GM19025 (cell line): ENCODE data around the gene C1orf74.

Experiments
- ATAC-seq: cut with Tn5 transposase; IDR thresholded peaks from one replicate; pipeline ENCODE4 v1.9.1; 2021; ENCODE audit warnings: mild to moderate bottlenecking, low read depth, moderate library complexity; ENCODE audit not compliant: unreplicated experiment

Gene C1orf74

GRCh38 chr1:209748620-209749019, 35.7 kb downstream of the C1orf74 start:
- ATAC-seq = no peak

- ATAC-seq = peak; percentile 67
Measured at GRCh38 chr1:209747580-209748262, 36.6 kb downstream of the C1orf74 start.

- ATAC-seq = no peak
Measured at GRCh38 chr1:209746451-209747165, 37.8 kb downstream of the C1orf74 start.

- no peak for ATAC-seq
Measured at GRCh38 chr1:209743145-209743482, 41.2 kb downstream of the C1orf74 start.

- no peak for ATAC-seq
Measured at GRCh38 chr1:209742409-209743144, 41.8 kb downstream of the C1orf74 start.

- no peak for ATAC-seq
Measured at GRCh38 chr1:209741889-209742288, 42.5 kb downstream of the C1orf74 start.

DNA sequence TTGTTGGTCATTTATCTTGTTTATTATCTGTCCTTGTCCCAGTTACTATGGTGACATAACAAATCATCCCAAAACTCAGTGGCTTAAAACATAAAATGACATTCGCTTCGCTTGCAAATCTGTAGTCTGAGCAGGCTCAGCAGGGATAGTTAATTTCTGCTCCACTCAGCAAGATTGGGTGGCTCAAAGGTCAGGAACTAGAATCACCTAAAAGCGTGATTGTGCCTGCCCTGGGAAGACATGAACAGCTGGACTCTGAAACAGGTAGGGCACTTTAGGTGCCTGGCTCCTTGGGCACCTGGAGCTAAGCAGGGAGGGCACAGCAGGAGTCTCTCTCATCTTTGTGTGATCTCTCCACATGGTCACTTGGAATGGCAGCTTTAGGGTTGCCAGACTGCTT, 43.2 kb downstream of the C1orf74 start:
- no peak for ATAC-seq

GRCh38 chr1:209738270-209738669, 46.1 kb downstream of the C1orf74 start:
- ATAC-seq = no peak

GRCh38 chr1:209737118-209737505, 47.2 kb downstream of the C1orf74 start:
- no peak for ATAC-seq

DNA sequence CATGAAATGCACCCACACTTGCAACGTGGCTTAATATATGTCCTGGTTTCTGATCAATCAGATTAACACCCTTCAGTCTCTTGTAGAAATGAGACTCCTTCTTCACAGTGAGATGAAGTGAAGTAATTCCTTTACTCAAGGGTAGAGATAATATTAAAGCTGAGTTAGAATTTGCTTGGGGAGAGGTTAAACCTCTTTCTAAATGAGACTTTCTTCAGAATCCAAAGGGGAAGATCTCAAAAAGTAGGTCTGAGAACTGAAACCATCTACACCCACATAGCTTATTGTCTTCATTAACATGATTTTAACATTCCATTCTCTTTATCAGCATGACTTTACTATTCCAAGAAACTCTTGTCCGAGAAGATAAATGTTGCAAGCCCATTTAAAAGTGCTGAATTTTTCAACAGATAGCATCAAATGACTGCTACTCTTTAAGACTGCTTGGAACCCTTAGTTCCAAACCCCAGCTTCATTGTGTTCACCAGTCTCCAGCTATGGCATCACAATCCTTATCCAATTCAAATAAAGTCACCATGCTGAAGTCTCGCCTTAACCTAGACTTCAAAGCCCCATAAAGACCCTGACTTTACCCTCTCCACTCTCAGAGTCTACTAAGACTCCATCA, 47.8 kb downstream of the C1orf74 start:
- no peak for ATAC-seq

- ATAC-seq = no peak
Measured at GRCh38 chr1:209733409-209734192, 50.8 kb downstream of the C1orf74 start.

- ATAC-seq = no peak
Measured at GRCh38 chr1:209732725-209733124, 51.6 kb downstream of the C1orf74 start.

GRCh38 chr1:209729436-209729835, 54.9 kb downstream of the C1orf74 start:
- no peak for ATAC-seq
